Effector CD4-positive, alpha-beta T cell (primary cell): Measurements from ENCODE around the gene SORL1.

Experiments used
- DNase-seq: peaks from one replicate; pipeline ENCODE4 v3.0.0-alpha.2; 2020

SORL1 gene

GRCh38 chr11:121540627-121541026 lies 88.5 kb downstream of the SORL1 start:
- DNase-seq = no peak

- no peak for DNase-seq
These were observed 91.8 kb downstream of the SORL1 start for GRCh38 chr11:121543836-121544380.

- DNase-seq = no peak
These were observed 92.8 kb downstream of the SORL1 start for GRCh38 chr11:121544956-121545355.

- DNase-seq = no peak
These were observed 95.5 kb downstream of the SORL1 start for GRCh38 chr11:121547574-121547973.

GRCh38 chr11:121550247-121551030 lies 98.3 kb downstream of the SORL1 start:
- no peak for DNase-seq

GRCh38 chr11:121551463-121551862 lies 99.3 kb downstream of the SORL1 start:
- no peak for DNase-seq

GRCh38 chr11:121552154-121552553 lies 100.0 kb downstream of the SORL1 start:
- no peak for DNase-seq

GRCh38 chr11:121552644-121553043 lies 100.5 kb downstream of the SORL1 start:
- DNase-seq = no peak

- no peak for DNase-seq
These were observed 101.3 kb downstream of the SORL1 start for GRCh38 chr11:121553389-121553788.

- DNase-seq = no peak
These were observed 101.7 kb downstream of the SORL1 start for GRCh38 chr11:121553806-121554205.

- no peak for DNase-seq
These were observed 102.4 kb downstream of the SORL1 start for GRCh38 chr11:121554552-121554951.

GRCh38 chr11:121555121-121555520 lies 103.0 kb downstream of the SORL1 start:
- DNase-seq = no peak

- DNase-seq = no peak
These were observed 104.8 kb downstream of the SORL1 start for GRCh38 chr11:121556937-121557336.

- no peak for DNase-seq
These were observed 105.2 kb downstream of the SORL1 start for GRCh38 chr11:121557348-121557747.

GRCh38 chr11:121559606-121560200 lies 107.6 kb downstream of the SORL1 start:
- no peak for DNase-seq

GRCh38 chr11:121560236-121560635 lies 108.1 kb downstream of the SORL1 start:
- no peak for DNase-seq

GRCh38 chr11:121561240-121561639 lies 109.1 kb downstream of the SORL1 start:
- no peak for DNase-seq

GRCh38 chr11:121561716-121562115 lies 109.6 kb downstream of the SORL1 start:
- no peak for DNase-seq

- DNase-seq = no peak
These were observed 110.9 kb downstream of the SORL1 start for GRCh38 chr11:121563003-121563402.

GRCh38 chr11:121563900-121564822 lies 112.0 kb downstream of the SORL1 start:
- DNase-seq = no peak

- DNase-seq = no peak
These were observed 113.0 kb downstream of the SORL1 start for GRCh38 chr11:121564948-121565684.
